GOT3 (cell line): ENCODE measurements around the gene CD96.
"Not testable (repeated sequence)": the region's sequence is repeated elsewhere in the genome, so short reads cannot be mapped to it uniquely, and the experiment has no call there.

Experiments used
- DNase-seq: peaks from one replicate; lab custom pipeline; 2025; ENCODE audit warnings: mixed read lengths; lab: John Stamatoyannopoulos, UW

The CD96 gene

GRCh38 chr3:111627092-111627491 is 85.1 kb downstream of the CD96 start:
- no peak for DNase-seq

GRCh38 chr3:111629018-111629417 is 87.0 kb downstream of the CD96 start:
- not testable (repeated sequence) for DNase-seq

GRCh38 chr3:111630638-111631037 is 88.6 kb downstream of the CD96 start:
- DNase-seq: not testable (repeated sequence)

- no peak for DNase-seq
Measured at GRCh38 chr3:111635403-111635802, 93.4 kb downstream of the CD96 start.

GRCh38 chr3:111636366-111636885 is 94.4 kb downstream of the CD96 start:
- DNase-seq: no peak

- no peak for DNase-seq
Measured at GRCh38 chr3:111639316-111639715, 97.3 kb downstream of the CD96 start.

- no peak for DNase-seq
Measured at GRCh38 chr3:111648991-111649579, 107.1 kb downstream of the CD96 start.

- no peak for DNase-seq
Measured at GRCh38 chr3:111650378-111651275, 108.6 kb downstream of the CD96 start.

GRCh38 chr3:111652492-111653180 is 110.6 kb downstream of the CD96 start:
- no peak for DNase-seq

- no peak for DNase-seq
Measured at GRCh38 chr3:111653766-111654165, 111.8 kb downstream of the CD96 start.

- no peak for DNase-seq
Measured at GRCh38 chr3:111662012-111662411, 120.0 kb downstream of the CD96 start.

GRCh38 chr3:111662907-111663306 is 120.9 kb downstream of the CD96 start:
- no peak for DNase-seq

- DNase-seq: no peak
Measured at GRCh38 chr3:111666041-111666735, 124.2 kb downstream of the CD96 start.

- no peak for DNase-seq
Measured at GRCh38 chr3:111667170-111667569, 125.2 kb downstream of the CD96 start.

- no peak for DNase-seq
Measured at GRCh38 chr3:111667621-111668239, 125.7 kb downstream of the CD96 start.

- DNase-seq: no peak
Measured at GRCh38 chr3:111668326-111668725, 126.3 kb downstream of the CD96 start.

- no peak for DNase-seq
Measured at GRCh38 chr3:111668888-111669488, 127.0 kb downstream of the CD96 start.

- DNase-seq: no peak
Measured at GRCh38 chr3:111669926-111670630, 128.1 kb downstream of the CD96 start.

- not testable (repeated sequence) for DNase-seq
Measured at GRCh38 chr3:111672461-111672860, 130.5 kb downstream of the CD96 start.

GRCh38 chr3:111675846-111676210 is 133.8 kb downstream of the CD96 start:
- no peak for DNase-seq
